ENCODE results near the gene GFRAL.
"Not testable (repeated sequence)": the region's sequence is repeated elsewhere in the genome, so short reads cannot be mapped to it uniquely, and the experiment has no call there.

GFRAL gene

GRCh38 chr6:55327169-55327568 lies at the start of gene GFRAL:
Gene GFRAL, plus strand, starts transcription at chr6:55327469. Its CDS starts 86 bp downstream, at chr6:55327555.
- DNase-seq: no peak

- no peak for DNase-seq
Observed at GRCh38 chr6:55277646-55278045, 49.6 kb upstream of the GFRAL start.

GRCh38 chr6:55281215-55281614 lies 46.1 kb upstream of the GFRAL start:
- no peak for DNase-seq

GRCh38 chr6:55282115-55282514 lies 45.2 kb upstream of the GFRAL start:
- no peak for DNase-seq

- DNase-seq: no peak
Observed at GRCh38 chr6:55286824-55287223, 40.4 kb upstream of the GFRAL start.

GRCh38 chr6:55290736-55291135 lies 36.5 kb upstream of the GFRAL start:
- DNase-seq: no peak

GRCh38 chr6:55293116-55293515 lies 34.2 kb upstream of the GFRAL start:
- peak; percentile 30 for DNase-seq

GRCh38 chr6:55297214-55297613 lies 30.1 kb upstream of the GFRAL start:
- DNase-seq: not testable (repeated sequence)

GRCh38 chr6:55299286-55299985 lies 27.8 kb upstream of the GFRAL start:
- no peak for DNase-seq

GRCh38 chr6:55304747-55305146 lies 22.5 kb upstream of the GFRAL start:
- no peak for DNase-seq

GRCh38 chr6:55319961-55320695 lies 7.1 kb upstream of the GFRAL start:
- no peak for DNase-seq

- no peak for DNase-seq
Observed at GRCh38 chr6:55320696-55321086, 6.6 kb upstream of the GFRAL start.

GRCh38 chr6:55377150-55377549 lies 49.9 kb downstream of the GFRAL start:
- DNase-seq: no peak

GRCh38 chr6:55379471-55379870 lies 52.2 kb downstream of the GFRAL start:
- DNase-seq: no peak

- no peak for DNase-seq
Observed at GRCh38 chr6:55379895-55380294, 52.6 kb downstream of the GFRAL start.

GRCh38 chr6:55388211-55388610 lies 60.9 kb downstream of the GFRAL start:
- DNase-seq: no peak

- no peak for DNase-seq
Observed at GRCh38 chr6:55395871-55396270, 68.6 kb downstream of the GFRAL start.

- DNase-seq: no peak
Observed at GRCh38 chr6:55397986-55398385, 70.7 kb downstream of the GFRAL start.

- no peak for DNase-seq
Observed at GRCh38 chr6:55399351-55399750, 72.1 kb downstream of the GFRAL start.

GRCh38 chr6:55405474-55406235 lies 78.4 kb downstream of the GFRAL start:
- DNase-seq: no peak

- DNase-seq: no peak
Observed at GRCh38 chr6:55410674-55411073, 83.4 kb downstream of the GFRAL start.

GRCh38 chr6:55423933-55424332 lies 96.7 kb downstream of the GFRAL start:
- DNase-seq: no peak

GRCh38 chr6:55433446-55434130 lies 106.3 kb downstream of the GFRAL start:
- no peak for DNase-seq

All from hematopoietic multipotent progenitor cell treated with erythropoietin and hydrocortisone succinate and interleukin-3 and kit ligand, for 4 days (in vitro differentiated cells).